C4-2B (cell line): ENCODE data around the gene RFX2.

Experiments
- H3K27ac ChIP-seq: fragments of 450-650 bp; 2 replicates; pipeline ENCODE4 v1.5.1; 2017
- CTCF ChIP-seq: fragments of 450-650 bp; conservative IDR thresholded peaks from 2 replicates; pipeline ENCODE4 v1.5.1; 2017; ENCODE audit warnings: mild to moderate bottlenecking
- ZFX ChIP-seq: fragments of 450-650 bp; IDR thresholded peaks from 2 replicates; pipeline ENCODE4 v1.6.1; 2017

RFX2 gene

GRCh38 chr19:5983367-5983955 is 126.8 kb downstream of the RFX2 start:
- no peak overlapping the region for H3K27ac ChIP-seq

DNA sequence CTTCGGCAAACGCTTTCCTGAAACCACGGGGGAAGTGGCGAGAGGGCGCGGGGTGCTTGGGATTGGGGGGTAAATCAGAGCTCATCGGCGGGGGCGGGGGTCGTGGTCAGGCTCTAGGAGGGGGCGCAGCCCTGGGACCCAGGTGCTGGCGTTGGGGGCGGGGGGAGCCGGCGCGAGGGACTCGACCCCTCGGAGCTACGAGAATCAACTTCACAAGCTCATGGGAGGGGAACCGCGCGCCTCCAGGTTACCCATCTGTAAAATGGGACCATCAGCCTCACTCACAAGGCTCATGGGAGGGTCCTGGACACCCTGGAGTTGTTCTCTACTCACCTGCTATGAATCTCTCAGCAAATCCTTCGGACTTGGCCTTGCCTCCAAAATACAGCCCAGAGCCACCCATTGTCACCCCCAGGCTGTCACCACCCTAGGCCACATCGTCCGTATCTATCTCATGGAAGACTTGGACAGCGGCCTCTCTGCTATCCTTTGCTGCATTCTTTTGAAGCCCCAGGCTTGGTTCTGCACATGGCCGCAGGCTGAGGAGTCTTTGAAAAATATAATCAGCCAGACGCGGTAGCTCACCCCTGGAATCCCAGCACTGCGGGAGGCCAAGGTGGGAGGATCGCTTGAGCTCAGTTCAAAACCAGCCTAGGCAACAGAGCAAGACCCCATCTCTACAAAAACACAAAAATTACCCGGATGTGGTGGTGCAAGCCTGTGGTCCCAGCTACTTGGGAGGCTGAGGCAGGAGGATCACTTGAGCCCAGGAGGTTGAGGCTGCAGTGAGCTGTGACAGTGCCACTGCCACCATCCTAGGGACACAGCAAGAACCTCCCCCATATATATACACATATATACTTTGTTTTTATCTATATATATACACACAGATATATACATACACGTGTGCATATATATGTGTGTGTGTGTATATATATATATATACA is 131.4 kb downstream of the RFX2 start:
- no peak for TF ChIP-seq CTCF
- no peak for TF ChIP-seq ZFX
- peak overlapping the region; percentile 94 for H3K27ac ChIP-seq

More at GRCh38 chr19:5983367-5983955, 126.8 kb downstream of the RFX2 start:
- no peak for TF ChIP-seq ZFX

- H3K27ac ChIP-seq: peak within 1 kb of the TSS; percentile 94
Measured at GRCh38 chr19:5977785-5978605, 132.3 kb downstream of the RFX2 start, which contains the start of gene RANBP3. TSS of gene RANBP3 (minus strand) at chr19:5978140. CDS start at chr19:5978082, 58 bp downstream.

DNA sequence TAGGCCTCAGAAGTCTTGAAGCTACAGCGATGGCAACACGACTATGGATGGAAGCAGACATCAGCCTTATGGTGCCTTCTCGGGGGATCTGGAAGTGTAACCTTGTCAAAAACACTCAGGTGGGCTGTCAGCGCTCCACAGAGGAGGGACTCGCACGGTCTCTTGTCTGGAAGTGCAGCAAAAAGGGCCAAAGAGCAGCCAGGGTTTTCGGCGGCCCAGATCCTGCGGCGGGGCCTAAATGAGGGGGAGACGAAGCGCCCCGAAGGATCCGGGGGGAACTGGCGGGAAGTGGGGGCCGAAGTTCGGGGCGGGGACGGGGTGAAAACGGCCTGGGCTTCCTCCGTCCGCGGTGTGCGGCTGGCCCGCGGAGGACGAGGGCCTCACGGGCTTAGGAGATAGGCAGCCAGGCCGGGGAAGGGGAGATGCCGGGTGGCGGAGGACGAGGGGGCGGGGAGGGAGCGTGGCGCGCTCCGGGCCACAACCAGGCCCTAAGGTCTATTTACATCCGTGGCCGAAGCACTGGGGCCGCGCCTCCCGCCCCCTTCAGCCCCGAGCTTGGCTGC is 133.0 kb downstream of the RFX2 start:
- peak overlapping the region; percentile 94 for H3K27ac ChIP-seq
- TF ChIP-seq ZFX (no peak), CTCF (no peak)

More at GRCh38 chr19:5977785-5978605, 132.3 kb downstream of the RFX2 start, which contains the start of gene RANBP3:
- TF ChIP-seq ZFX (peak; percentile 96), CTCF (no peak)

GRCh38 chr19:5976768-5977167 is 133.5 kb downstream of the RFX2 start:
- TF ChIP-seq ZFX (no peak), CTCF (no peak)
- peak overlapping the region; percentile 94 for H3K27ac ChIP-seq

GRCh38 chr19:5975388-5975728 is 134.9 kb downstream of the RFX2 start:
- no peak for TF ChIP-seq ZFX
- TF ChIP-seq CTCF: no peak
- H3K27ac ChIP-seq: no peak overlapping the region

DNA sequence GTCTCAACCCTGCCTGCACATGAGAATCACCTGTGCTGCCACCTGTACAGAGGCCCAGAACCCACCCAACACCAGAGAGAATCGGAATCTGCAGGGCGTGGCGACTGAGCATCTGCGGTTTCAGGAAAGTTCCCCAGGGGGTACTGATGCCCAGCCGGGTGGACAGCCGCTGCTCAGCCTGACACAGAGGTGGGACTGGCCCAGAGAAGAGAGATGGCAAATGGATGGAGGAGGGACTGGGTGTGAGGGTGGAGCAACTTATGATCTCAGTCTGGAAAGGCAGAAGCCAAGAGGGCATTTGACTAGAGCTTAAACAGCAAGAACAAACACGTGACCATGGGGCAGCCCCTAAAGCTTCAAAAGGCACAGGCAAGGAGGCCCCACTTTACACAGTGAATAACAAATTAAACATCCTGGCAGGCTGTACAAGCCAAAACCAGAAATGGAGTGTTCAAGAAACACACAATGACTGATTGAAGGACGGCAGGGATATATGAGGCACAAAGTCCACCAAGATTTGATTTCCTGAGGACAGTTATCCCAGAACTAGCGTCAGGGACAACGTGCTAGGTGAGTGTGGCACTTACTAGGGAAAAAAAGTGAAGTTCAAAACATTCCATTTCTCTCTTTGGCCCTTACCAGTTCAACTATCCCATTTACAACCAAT is 135.4 kb downstream of the RFX2 start:
- TF ChIP-seq CTCF (no peak), ZFX (no peak)
- H3K27ac ChIP-seq: no peak overlapping the region
